IPS-NIHi7 (cell line): ENCODE measurements around the gene MTIF3.
"Not testable (repeated sequence)": the region's sequence is repeated elsewhere in the genome, so short reads cannot be mapped to it uniquely, and the experiment has no call there.

Experiments used
- DNase-seq: peaks from one replicate; pipeline ENCODE4 v3.0.0; 2012; ENCODE audit warnings: mixed read lengths; ENCODE audit errors: extremely low spot score

MTIF3 gene

GRCh38 chr13:27415116-27415515 is 35.2 kb downstream of the MTIF3 start:
- no peak for DNase-seq

- DNase-seq, result no peak
These were observed 39.0 kb downstream of the MTIF3 start for GRCh38 chr13:27411341-27411740.

- no peak for DNase-seq
These were observed 41.4 kb downstream of the MTIF3 start for GRCh38 chr13:27409013-27409412.

GRCh38 chr13:27408074-27408473 is 42.3 kb downstream of the MTIF3 start:
- no peak for DNase-seq

GRCh38 chr13:27406178-27406939 is 44.0 kb downstream of the MTIF3 start:
- DNase-seq, result no peak

GRCh38 chr13:27405546-27406134 is 44.7 kb downstream of the MTIF3 start:
- no peak for DNase-seq

GRCh38 chr13:27404680-27405079 is 45.7 kb downstream of the MTIF3 start:
- no peak for DNase-seq

- no peak for DNase-seq
These were observed 46.5 kb downstream of the MTIF3 start for GRCh38 chr13:27403727-27404385.

GRCh38 chr13:27403203-27403678 is 47.1 kb downstream of the MTIF3 start:
- no peak for DNase-seq

GRCh38 chr13:27401210-27401609 is 49.2 kb downstream of the MTIF3 start:
- no peak for DNase-seq

- DNase-seq, result not testable (repeated sequence)
These were observed 50.0 kb downstream of the MTIF3 start for GRCh38 chr13:27400405-27400804.

GRCh38 chr13:27398360-27398759 is 52.0 kb downstream of the MTIF3 start:
- no peak for DNase-seq

- DNase-seq, result no peak
These were observed 54.0 kb downstream of the MTIF3 start for GRCh38 chr13:27396252-27396846.

- DNase-seq, result no peak
These were observed 55.3 kb downstream of the MTIF3 start for GRCh38 chr13:27395007-27395510.

- DNase-seq, result no peak
These were observed 57.3 kb downstream of the MTIF3 start for GRCh38 chr13:27393101-27393500.

GRCh38 chr13:27391471-27391870 is 58.9 kb downstream of the MTIF3 start:
- no peak for DNase-seq

- DNase-seq, result no peak
These were observed 60.5 kb downstream of the MTIF3 start for GRCh38 chr13:27389891-27390290.

GRCh38 chr13:27388241-27388640 is 62.1 kb downstream of the MTIF3 start:
- DNase-seq, result no peak
